Endothelial cell of umbilical vein (primary cell): Measurements from ENCODE around the gene PTPMT1.

Experiments used
- POLR2A ChIP-seq: IDR thresholded peaks from 2 replicates; pipeline ENCODE4 v1.6.1; 2012; ENCODE audit warnings: low read depth, mild to moderate bottlenecking, control low read depth, low read length
- TF ChIP-seq, protein P1 (sequence below), 2 donors: IDR thresholded peaks; 1 replicate in 1 of 2; 2 replicates in 1 of 2; pipeline ENCODE4 v1.5.1; 2011; ENCODE audit warnings: low read length in 2 of 2, mild to moderate bottlenecking in 2 of 2, moderate library complexity in 2 of 2, control low read depth in 1 of 2, inconsistent platforms in 1 of 2, low read depth in 1 of 2; ENCODE audit not compliant: insufficient read depth in 1 of 2; ENCODE audit errors: extremely low read depth in 1 of 2

DNA sequence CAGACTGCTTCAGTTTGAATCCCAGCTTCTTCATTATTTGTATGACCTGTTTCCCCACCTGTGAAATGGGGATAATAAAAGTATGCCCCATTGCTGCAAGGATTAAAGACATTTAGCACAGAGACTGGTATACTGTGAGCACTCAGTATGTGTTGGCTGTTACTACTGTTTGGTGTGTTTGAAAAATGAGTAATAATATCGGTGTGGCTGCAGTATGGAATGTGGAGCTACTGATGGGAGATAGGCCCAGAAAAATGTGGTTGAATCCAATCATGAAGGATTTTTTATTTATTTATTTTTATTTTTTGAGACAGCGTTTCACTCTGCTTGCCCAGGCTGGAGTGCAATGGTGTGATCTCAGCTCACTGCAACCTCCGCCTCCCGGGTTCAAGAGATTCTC is 37.9 kb downstream of the PTPMT1 start:
- TF ChIP-seq, protein P1, sequence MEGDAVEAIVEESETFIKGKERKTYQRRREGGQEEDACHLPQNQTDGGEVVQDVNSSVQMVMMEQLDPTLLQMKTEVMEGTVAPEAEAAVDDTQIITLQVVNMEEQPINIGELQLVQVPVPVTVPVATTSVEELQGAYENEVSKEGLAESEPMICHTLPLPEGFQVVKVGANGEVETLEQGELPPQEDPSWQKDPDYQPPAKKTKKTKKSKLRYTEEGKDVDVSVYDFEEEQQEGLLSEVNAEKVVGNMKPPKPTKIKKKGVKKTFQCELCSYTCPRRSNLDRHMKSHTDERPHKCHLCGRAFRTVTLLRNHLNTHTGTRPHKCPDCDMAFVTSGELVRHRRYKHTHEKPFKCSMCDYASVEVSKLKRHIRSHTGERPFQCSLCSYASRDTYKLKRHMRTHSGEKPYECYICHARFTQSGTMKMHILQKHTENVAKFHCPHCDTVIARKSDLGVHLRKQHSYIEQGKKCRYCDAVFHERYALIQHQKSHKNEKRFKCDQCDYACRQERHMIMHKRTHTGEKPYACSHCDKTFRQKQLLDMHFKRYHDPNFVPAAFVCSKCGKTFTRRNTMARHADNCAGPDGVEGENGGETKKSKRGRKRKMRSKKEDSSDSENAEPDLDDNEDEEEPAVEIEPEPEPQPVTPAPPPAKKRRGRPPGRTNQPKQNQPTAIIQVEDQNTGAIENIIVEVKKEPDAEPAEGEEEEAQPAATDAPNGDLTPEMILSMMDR (IDR thresholded peaks at IDR 0.05; ENCODE audit: extremely low read depth in 1 of 2, insufficient read depth in 1 of 2, low read depth in 1 of 2, low read length in 2 of 2), result no peak
- no peak for TF ChIP-seq POLR2A
